NCI-H524 (cell line): ENCODE data around the gene RAB3B.
"Not testable (repeated sequence)": the region's sequence is repeated elsewhere in the genome, so short reads cannot be mapped to it uniquely, and the experiment has no call there.

ENCODE experiments used
- DNase-seq, 2 experiments: peaks; one replicate each; lab custom pipeline; 2025; lab: John Stamatoyannopoulos, UW

The RAB3B gene

GRCh38 chr1:51919684-51920083, 70.8 kb downstream of the RAB3B start:
- DNase-seq: no peak

DNA sequence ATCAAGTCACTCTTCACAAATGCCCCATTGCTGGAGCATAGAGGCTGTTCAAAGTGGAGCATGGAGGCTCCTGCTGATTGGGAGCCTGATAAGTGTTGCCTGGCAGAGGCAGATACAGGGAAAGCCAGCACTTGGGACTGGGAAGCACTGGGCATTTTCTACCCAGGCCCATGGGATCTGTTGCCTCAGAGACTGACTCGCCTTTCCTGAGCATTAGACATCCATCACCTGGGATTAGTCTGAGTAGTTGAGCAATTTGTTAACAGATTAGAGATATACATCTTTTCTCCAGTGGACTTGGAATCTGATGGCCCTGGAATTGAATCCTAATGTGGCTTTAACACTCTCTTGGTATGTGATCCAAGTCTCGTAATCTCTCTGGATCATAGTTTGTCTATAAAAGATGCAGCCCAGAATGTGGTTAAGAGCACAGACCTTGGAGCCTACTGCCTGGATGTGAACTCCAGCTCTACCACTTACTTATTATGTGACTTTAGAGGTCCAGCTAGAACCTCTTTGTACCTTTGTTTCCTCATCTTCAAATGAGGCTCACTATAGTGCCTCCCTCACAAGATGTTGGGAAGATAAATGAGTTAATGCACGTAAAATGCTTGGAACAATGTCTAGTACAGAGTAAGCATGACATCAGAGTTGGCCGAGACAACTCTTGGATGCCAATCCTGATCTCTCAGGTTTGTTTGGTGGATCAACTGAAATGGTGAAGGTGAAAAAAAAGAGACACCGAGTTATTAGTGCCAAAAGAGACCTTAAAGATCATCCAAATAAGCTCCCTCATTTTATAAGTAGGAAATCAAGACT, 73.7 kb downstream of the RAB3B start:
- no peak for DNase-seq

DNA sequence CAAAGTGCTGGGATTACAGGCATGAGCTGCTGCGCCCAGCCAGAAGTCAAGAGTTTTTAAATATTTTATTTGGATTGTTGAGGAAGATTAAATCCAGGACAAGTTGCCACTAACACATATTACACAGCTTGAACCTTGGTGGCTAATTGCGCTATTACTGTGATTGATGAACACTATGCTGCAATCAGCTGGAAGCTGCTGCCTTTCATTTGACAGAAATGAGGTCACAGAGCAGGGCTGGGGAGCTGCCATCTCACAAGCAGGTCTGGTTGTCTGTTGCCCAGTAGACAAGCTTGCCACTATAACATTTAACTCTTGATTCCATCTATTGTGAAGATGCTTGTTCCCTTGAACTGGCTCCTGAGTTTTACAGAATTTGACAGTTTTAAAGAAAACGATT, 74.5 kb downstream of the RAB3B start:
- DNase-seq: no peak

- DNase-seq: no peak
Measured at GRCh38 chr1:51912881-51913280, 77.6 kb downstream of the RAB3B start.

DNA sequence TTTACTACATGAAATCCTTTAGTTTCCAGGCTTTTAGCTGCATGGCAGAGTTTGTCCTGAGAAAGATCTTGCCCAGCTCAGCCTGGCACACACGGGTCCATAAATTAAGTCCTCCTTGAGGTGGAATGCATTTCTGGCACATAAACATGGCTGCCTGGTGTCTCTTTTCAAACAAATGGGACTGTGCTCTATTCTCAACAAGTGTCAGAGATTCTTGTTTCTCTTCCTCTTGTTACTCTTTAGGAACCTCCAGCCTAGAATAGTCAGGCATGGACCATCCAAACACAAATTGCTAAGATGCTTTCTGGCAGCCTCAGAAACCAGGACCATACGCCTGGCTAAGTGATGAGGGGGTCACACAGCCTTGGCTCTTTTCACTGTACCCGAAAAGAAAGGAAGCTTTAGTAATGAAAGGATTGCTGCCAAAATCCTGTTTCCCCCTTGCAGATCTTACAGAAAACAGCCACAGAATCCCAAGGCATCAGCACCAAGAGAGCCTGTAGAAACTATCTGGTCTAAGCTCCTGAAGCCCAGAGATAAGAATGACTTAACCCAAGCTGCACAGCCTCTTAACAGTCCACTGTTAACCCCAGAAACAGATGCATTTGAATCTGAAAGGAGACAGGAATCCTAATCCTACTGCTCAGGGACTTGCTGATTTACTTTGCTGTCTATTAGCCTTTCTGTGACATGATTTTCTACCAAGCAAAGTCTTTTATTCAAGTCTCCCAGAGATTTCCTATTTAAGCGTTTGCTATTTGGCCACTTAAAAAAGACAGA, 80.1 kb downstream of the RAB3B start:
- DNase-seq: no peak

DNA sequence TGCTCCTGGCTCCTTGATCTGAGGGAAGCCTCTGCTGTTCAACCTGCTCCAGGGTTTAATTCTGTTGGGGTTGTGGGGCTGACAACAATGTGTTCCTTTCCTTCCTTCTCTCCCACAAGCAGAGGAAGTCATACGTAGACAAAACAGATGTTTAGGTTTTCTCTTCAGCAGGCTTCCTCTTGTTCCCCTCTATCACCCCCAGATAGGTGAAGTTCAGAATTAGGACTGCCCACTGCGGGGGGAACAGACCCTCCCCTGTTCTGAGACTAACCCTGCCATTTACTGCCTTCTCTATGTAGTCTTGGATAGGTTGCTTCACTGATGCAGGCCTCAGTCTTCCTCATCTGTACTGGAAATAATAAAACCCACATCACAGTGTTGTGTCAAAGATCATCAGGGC, 82.0 kb downstream of the RAB3B start:
- no peak for DNase-seq

DNA sequence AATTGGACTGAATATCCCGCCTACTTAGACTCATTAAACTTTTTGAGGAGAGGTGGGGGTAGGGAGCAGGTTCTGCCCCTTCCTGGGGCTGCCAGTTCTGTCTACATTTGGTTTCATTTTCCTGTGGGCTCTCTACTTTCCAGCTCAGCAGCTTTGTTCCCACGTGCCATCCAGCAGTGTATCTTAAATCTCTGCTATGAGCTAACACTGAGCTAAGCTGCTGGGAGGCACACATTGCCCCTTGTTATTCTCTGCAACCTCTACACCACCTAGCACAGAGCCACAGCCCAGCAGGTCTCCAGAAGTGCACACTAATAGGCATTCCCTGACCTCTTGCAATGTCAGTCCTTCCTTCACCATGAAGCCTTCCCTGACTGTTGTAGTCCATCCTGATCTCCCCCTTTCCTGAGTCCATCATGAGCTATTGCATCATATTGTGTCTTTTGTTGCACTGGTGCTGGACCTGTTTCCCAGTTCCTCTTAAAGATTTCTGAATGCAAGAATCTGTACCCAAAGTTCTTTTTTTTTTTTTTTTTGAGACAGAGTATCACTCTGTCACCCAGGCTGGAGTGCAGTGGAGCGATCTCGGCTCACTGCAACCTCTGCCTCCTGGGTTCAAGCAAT, 83.3 kb downstream of the RAB3B start:
- no peak for DNase-seq

DNA sequence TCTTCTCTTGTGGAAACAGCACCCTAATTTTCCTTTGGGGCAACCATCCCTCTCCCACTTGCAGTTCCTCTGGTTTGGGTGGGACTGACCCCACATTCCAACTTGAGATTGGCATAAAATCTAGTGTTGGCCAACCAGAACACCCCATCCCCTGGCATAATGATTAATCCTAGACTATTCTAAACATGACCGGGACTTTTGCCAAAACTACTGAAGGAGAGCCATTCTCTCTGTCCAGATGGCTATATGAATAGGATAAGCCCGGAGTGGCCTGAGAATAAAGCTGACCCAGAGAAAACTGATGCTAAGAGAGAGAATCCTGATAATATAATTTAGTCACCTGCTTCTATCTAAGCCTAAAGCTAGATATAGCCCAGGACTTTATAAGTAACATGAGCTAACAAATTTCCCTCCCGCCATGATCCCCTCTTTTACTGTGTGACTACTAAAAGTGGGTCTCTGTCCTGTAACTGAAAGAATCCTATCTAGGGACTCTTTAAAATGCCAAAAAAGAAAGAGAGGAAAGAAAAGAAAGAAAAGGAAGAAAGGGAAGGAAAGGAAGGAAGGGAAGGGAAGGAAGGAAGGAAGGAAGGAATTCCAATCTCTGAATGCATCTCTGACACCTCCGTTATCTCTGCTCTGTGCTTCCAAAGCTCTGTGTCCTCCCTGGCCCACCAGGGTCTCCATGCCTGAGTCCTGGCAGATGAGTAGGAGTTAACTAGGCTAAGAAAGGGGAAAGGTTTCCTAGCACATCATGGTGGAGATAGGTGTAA, 84.0 kb downstream of the RAB3B start:
- DNase-seq: peak in 1 of 2 experiments; percentile 26

GRCh38 chr1:51902456-51902855, 88.0 kb downstream of the RAB3B start:
- DNase-seq: no peak

GRCh38 chr1:51901151-51901550, 89.3 kb downstream of the RAB3B start:
- no peak for DNase-seq

- DNase-seq: no peak
Measured at GRCh38 chr1:51899022-51899421, 91.5 kb downstream of the RAB3B start.

GRCh38 chr1:51898090-51898734, 92.3 kb downstream of the RAB3B start:
- no peak for DNase-seq

DNA sequence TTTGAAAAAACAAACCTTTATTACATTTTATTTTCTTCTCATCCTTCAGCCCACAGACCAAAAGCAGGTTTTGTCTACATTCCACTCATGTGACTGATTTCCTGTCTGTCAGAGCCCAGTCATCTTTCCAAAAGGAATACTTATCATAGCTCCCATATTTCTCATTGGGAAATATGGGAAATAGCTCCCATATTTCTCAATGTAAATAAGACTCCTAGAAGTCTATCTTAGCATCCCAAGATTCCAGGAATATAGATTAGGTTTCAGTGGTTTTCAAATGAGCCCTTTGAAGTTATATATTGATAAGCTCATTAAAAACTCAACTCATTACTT, 92.8 kb downstream of the RAB3B start:
- no peak for DNase-seq

- DNase-seq: not testable (repeated sequence)
Measured at GRCh38 chr1:51894748-51895147, 95.8 kb downstream of the RAB3B start.

DNA sequence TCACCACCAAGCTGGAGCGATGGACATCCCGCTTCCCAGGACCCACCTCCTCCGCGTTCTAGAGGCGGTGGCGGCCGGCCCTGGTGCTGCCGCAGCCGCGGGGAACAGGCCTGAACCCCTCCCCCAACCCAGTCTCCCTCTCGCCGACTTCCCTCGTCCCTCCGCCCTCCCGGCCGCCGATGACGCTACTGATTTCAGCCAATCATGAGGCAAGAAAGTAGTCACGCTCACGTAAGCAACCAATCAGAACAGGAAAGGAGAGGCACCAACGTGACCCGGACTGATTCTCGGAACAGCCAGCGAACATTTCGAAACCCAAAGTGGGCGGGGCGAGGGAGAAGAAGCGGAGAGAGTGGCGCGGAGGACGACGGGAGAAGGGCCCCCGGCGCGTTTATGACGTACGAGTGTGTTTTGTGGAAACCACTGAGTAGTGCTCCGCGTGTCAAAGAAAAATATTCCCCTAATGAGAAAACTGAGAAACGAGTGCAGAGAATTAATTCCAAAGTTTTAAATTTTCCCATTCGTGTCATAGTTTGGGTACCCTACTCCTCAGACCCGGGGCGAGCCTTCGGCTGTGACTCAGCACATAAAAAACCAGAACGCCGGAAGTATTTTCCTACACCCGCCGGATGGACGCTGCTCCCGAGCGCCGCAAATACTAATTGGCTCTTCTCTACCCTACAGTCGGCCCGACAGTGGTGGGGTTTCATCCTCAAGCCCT, 111.7 kb downstream of the RAB3B start, which contains the start of gene NRDC:
TSS of gene NRDC (minus strand) at position 112 of the 721 bp plus-strand sequence. CDS start 112 bp downstream, outside the sequence.
- peak; percentile 99 for DNase-seq

- no peak for DNase-seq
Measured at GRCh38 chr1:51878308-51878615, 112.2 kb downstream of the RAB3B start.

DNA sequence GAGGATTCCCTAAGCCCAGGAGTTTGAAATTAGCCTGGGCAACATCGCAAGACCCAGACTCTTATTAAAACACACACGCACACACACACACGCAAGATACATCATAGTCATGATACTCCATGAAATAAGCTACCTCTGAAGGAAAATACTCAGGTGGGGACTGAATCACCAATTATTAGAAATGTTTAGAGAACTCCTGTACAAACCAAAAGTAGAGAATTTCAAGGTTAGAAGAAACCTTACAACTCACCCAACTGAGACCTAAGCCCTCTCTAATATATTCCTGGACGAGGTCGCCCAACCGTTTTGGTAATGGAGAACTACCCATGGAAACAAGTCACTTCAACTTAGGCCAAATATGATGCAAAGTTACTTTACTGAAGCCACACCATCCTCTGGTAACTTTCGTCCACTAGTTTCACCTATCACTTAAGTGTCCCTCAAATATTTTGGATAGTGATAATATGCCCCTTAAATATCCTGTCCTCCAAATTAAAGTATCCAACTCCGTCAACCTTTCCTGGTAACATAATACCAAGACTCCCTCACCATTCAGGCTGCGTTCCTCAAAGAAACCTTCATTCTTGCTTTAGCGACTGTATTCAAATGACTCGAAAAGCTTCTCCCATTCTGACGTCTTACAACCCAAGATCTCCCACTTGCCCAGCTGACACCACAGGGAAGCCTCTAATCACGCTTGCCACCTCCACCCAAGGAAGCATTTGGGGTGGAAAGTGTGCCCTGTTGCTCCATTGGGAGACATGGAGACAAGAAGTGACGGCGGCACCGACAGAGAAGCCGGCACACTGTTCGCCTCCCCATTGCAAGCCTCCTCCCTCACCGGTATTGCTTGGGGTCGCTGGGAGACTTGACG, 112.8 kb downstream of the RAB3B start:
- peak; percentile 34 to 36 for DNase-seq

DNA sequence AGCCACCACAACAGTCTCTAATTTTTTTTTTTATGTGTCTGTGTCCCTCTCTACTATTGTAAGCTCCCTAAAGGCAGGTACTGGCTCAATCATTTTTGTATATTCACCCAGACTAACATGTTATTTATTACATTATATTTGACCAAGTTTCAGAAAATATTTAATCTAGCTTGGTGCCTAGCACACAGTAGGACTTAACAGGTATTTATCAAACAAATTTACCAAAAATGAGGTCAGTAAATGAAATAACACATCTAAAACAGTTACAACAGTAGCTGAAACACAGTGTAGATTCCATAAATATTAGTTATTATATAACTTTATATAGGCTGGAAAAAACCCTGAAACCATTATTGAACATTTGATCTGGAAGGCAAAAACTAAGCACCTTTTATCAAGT, 114.7 kb downstream of the RAB3B start:
- no peak for DNase-seq

DNA sequence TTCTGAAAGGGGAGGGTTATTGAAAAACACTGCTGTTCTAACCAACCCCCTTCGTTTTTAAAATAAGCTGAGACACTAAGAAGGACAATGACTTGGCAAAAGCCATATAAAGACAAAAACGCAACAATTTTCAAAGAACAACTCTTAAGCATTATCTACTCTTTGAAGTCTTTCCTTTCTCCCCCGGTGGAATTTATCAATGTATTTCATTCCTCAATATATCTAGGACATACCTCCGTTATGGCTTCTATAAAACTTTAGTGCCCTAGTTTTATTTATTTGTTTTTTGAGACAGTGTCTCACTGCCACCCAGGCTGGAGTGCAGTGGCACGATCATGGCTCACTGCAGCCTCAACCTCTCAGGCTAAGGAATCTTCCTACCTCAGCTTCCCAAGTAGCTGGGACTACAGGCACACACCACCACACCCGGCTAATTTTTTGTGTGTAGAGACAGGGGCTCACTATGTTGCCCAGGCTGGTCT, 115.2 kb downstream of the RAB3B start:
- DNase-seq: no peak

- not testable (repeated sequence) for DNase-seq
Measured at GRCh38 chr1:51873270-51873669, 117.2 kb downstream of the RAB3B start.
